WTC11 (cell line): ENCODE measurements around the gene TIFAB.

Source experiments
- CREM ChIP-seq: sonication (generic); formaldehyde crosslinking; IDR thresholded peaks from 2 replicates; pipeline ENCODE4 v1.8.1; 2022; ENCODE audit warnings: mild to moderate bottlenecking, missing genetic modification reagents, moderate library complexity
- CTCF ChIP-seq: fragments of 200-600 bp; IDR thresholded peaks from 2 replicates; pipeline ENCODE4 v1.8.0; 2022; ENCODE audit warnings: antibody characterized with exemption
- HMGXB4 ChIP-seq: sonication (generic); formaldehyde crosslinking; IDR thresholded peaks from 2 replicates; pipeline ENCODE4 v1.8.1; 2023; ENCODE audit warnings: mild to moderate bottlenecking, moderate library complexity, missing genetic modification reagents
- MAX ChIP-seq: sonication (generic); formaldehyde crosslinking; IDR thresholded peaks from 2 replicates; pipeline ENCODE4 v1.8.0; 2022; ENCODE audit warnings: mild to moderate bottlenecking, missing genetic modification reagents
- SOX15 ChIP-seq: fragments of 250-450 bp; sonication (Bioruptor Pico); IDR thresholded peaks from 2 replicates; pipeline ENCODE4 v1.9.0; 2021; ENCODE audit warnings: mild to moderate bottlenecking
- ZNF138 ChIP-seq: sonication (generic); formaldehyde crosslinking; conservative IDR thresholded peaks from 2 replicates; pipeline ENCODE4 v1.8.1; 2022; ENCODE audit warnings: mild to moderate bottlenecking, moderate library complexity, missing genetic modification reagents
- ZNF263 ChIP-seq: sonication (generic); formaldehyde crosslinking; IDR thresholded peaks from 2 replicates; pipeline ENCODE4 v1.8.1; 2022; ENCODE audit warnings: low read depth, mild to moderate bottlenecking, moderate library complexity, missing genetic modification reagents

- TF ChIP-seq SOX15 (CRISPR knock-in tag), result no peak
- no peak for TF ChIP-seq CTCF
- no peak for TF ChIP-seq CREM (CRISPR knock-in tag)
- no peak for TF ChIP-seq MAX (CRISPR knock-in tag)
- no peak for TF ChIP-seq ZNF263 (CRISPR knock-in tag)
- no peak for TF ChIP-seq ZNF138 (CRISPR knock-in tag)
- TF ChIP-seq HMGXB4 (CRISPR knock-in tag), result no peak
These were observed 28.4 kb upstream of the TIFAB start for GRCh38 chr5:135480511-135480910.
